Upper lobe of left lung (tissue), 4 donors: ENCODE data around the gene ST6GALNAC1.

Source experiments
- POLR2A ChIP-seq, 4 donors: fragments of 450-650 bp; IDR thresholded peaks; one replicate each; pipeline ENCODE4 v1.5.1; 2016 to 2017; ENCODE audit warnings: antibody characterized with exemption in 4 of 4, mild to moderate bottlenecking in 2 of 4
- TF ChIP-seq, protein P1 (sequence below), 6 experiments: fragments of 450-650 bp in 4 of 6; fragments of 200-600 bp in 2 of 6; sonication (generic) in 2 of 6; IDR thresholded peaks; one replicate each; pipeline ENCODE4 v1.5.1; 2016 to 2019; ENCODE audit warnings: antibody characterized with exemption in 6 of 6

GRCh38 chr17:76582660-76583059 lies 60.9 kb downstream of the ST6GALNAC1 start:
- no peak for TF ChIP-seq POLR2A (IDR thresholded peaks at IDR 0.05)
- TF ChIP-seq, protein P1, sequence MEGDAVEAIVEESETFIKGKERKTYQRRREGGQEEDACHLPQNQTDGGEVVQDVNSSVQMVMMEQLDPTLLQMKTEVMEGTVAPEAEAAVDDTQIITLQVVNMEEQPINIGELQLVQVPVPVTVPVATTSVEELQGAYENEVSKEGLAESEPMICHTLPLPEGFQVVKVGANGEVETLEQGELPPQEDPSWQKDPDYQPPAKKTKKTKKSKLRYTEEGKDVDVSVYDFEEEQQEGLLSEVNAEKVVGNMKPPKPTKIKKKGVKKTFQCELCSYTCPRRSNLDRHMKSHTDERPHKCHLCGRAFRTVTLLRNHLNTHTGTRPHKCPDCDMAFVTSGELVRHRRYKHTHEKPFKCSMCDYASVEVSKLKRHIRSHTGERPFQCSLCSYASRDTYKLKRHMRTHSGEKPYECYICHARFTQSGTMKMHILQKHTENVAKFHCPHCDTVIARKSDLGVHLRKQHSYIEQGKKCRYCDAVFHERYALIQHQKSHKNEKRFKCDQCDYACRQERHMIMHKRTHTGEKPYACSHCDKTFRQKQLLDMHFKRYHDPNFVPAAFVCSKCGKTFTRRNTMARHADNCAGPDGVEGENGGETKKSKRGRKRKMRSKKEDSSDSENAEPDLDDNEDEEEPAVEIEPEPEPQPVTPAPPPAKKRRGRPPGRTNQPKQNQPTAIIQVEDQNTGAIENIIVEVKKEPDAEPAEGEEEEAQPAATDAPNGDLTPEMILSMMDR (IDR thresholded peaks at IDR 0.05), result no peak
